Sciatic nerve (tissue), 2 donors: ENCODE results near the gene PTPRN2. TPM values are rescaled to one million over a fixed set of nuclear protein-coding genes. Genes with fewer than 3 reads are reported as not detected.

ENCODE experiments used
- ATAC-seq: fragments of 200-7000 bp; cut with Tn5 transposase; one replicate; pipeline ENCODE4 v1.9.1; 2020; ENCODE audit warnings: mild to moderate bottlenecking, moderate library complexity
- DNase-seq: peaks from one replicate; pipeline ENCODE4 v3.0.0-alpha.2; 2020; ENCODE audit warnings: low spot score
- intact Hi-C: fragments of 100-400 bp; cut with DNase I; formaldehyde crosslinking; loops from one replicate; pipeline ENCODE4 v1.14.2; 2022
- total RNA-seq: library from RNA; stranded (reverse); fragmentation: NEBNext Ultra II Directional; extraction: Animal tissue kit (Norgen Biotek cat#: 25700); gene quantifications from one replicate; pipeline ENCODE4 v1.2.1, GENCODE V29; 2021
- donor health status: DM: no; HTN: no; CAD: no.
- donor health status: DM: no; HTN: no; CAD: no.

Gene PTPRN2
- total RNA-seq, 1 donor from 2014 or later: 12.7 TPM

DNA sequence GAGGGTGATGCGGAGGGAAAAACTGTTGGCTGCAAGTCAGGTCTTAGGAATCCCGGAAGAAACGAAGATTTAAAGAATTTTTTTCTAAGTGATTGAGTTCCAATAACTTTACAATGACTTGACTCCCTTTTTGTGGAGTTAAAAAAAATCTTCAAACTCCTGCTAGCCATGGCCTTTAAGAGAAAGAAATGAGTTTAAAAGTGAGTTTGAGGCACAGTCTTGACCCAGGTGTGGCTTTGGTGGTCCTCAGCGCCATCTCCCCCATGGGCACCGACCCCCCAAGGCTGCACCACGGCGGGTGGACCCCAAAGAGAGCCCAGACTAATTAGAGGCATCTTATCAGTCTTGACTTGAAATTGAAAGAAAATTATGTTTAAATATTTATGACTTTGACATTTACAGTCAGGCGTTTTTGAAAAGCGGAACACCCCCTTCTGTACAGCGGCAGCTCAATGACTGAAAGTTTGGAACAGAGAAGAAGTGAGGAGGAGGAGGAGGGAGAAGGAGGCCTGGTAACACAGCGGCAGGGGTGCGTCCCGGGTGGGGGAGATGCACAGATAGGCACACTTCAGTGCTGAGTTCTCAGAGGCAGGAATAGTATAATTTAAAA lies 901.2 kb downstream of the PTPRN2 start:
- no peak for ATAC-seq

DNA sequence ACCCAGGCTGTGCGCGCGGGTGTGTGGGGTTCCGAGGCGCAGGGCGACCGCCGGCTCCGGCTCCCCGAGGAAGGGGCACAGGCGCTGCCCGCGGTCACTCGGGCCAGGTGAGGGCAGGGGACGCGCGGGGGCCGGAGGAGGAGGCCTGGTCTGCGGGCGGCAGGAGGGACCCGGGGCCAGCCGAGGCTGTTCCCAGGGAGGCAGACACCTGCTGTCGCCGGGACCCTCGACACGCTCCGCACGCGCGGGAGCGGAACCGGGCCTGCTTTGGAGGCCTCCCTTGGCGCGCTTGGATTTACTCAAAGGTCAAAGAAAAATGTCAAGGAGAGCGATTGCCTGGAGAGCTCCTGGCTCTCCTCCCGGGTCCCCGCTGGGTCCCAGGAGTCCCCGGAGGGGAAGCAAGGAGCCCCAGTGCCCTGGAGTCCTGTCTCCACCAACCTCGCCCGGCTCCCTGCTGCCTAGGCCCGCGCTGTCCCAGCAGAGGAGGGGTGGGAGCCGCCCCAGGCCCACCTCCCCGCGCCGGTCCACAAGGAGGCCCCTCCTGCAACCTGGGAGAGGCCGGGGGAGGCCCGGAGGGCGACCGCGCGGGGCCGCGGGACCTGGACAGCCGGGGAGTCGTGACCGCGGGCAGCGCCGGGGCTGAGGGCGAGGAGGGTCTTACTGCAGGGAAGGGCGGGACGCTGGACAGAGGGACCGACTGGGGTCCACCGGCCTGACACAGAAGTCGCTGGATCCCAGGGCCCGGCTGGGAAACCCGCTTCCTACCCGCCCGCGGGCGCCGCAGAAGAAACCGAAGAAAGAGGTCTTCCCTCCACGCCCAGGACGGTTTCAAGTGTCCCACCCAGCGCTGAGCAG lies 902.0 kb downstream of the PTPRN2 start:
- peak; percentile 43 for DNase-seq
- ATAC-seq: no peak
- intact Hi-C loops: no loop called here

More for the DNA sequence above, 901.2 kb downstream of the PTPRN2 start:
- intact Hi-C loops: no loop called here
- no peak for DNase-seq

DNA sequence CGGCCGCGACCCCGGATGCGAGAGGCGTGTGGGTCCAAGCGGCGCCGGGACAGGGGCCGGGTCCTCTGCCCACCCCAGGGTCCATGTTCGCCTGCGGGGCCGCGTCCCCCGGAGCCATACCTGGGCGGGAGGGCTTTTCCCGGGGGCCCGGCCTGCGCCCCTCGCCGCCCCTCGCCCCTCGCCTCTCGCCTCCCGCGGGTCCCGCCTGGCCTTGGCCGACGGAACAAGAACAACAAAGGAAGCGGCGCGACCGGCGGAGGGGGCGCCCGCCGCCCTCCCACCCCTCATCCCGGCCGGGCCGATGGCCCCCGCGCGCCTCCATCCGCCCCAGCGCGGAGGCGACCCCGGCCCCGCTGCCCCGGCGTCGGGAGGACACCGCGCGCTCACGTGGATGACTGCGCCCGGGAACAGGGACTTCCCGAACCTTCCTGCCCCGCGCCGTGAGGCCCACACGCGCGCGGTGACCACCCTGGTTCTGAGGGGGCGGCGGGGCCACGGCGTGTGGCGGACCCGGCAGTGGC lies 902.7 kb downstream of the PTPRN2 start:
- DNase-seq (no peak), ATAC-seq (no peak)
- intact Hi-C loops: no loop called here

DNA sequence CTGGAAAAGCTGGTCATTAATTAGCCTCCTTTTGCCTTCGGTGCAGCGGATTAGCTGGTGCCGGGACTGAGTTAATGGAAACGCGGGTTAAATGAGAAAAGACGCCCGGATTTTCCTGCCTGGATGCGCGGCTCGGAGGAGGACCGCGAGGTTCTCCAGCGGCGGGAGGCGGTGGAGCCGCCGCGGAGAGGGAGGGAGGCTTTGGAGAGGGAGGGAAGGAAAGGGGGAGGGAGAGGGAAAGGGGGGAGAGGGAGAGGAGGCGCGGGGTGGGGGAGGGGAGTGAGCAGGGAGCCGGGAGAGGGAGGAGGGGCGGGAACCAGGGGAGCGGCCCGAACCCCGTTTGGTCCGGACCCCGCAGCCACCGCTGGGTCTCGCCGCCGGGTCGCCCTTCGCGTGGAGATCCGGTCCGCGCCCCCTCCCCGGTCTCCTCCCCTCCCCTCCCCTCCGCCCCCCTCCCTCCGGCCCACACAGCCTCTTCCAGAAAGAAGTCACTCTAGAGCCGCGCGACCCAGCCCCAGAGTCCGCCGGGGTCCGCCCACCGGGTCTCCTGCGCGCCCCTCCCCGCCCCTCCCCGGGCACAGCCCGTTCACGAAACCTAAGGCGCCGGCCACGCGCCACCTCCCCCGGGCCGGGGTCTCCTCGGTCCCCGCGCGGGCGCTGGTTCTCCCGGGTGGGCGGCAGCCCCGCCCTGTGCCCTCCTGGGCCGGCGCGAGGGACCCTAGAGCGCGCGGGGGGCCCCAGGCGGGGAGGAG lies 903.3 kb downstream of the PTPRN2 start:
- ATAC-seq (peak; percentile 49), DNase-seq (no peak)
- intact Hi-C loops: no loop called here

DNA sequence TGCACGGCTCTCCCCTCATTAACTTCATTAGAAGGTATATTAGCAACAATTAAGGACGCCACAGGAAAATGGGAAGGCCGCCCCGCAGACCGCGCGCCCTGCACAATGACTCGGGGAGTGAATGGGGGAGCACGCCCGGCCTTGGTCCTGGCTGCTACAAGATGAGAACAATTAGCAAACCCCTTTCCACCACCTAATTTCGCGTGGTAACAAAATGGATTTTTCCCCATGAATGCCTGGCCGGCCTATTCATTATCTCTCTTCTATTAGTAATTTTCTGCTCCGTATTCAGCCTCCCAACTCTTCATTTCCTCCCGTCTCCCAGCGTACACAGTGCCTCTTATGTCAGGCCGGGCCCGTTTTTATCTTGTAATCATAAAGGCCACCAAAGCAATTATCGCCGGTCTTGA lies 903.9 kb downstream of the PTPRN2 start:
- ATAC-seq (no peak), DNase-seq (peak; percentile 50)
- intact Hi-C loops: no loop called here

DNA sequence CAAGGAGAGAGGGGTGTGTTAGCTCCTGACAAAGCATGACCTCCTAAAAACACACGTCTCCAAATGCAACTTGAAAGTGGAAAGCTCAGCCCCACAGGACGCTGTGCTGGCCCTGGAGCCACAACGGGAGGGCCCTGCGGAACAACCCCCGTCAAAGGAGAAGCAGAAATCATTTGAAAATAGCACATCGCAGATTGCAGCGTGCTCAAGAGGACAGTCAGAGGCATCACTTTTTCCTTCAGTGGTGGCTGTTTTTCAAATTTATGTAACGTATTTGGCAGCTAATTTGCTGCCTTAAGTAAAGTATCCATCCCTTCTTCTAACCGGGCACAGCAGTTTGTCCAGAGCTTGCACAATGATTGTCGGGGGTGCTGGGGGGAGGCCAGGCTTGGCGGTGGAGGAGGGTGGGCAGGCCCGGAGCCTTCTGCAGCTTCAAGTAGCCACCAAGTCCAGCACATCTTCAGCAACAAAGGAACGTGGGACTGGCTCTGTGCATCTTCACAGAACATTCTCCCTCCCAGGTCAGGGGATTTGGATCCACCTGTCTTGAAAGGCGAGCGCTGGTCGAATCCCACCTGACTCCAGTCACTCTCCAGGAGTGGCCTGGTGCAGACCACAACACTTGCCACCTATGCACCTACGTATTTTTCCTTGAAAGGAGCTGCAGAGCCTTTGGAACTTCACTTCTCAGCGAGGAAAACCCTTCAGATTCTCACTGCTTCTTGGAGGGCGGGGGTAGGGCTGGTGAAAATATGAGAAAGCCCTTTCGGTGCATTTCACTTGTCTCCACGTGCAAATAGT lies 904.5 kb downstream of the PTPRN2 start:
- intact Hi-C loops: no loop called here
- DNase-seq (no peak), ATAC-seq (no peak)

DNA sequence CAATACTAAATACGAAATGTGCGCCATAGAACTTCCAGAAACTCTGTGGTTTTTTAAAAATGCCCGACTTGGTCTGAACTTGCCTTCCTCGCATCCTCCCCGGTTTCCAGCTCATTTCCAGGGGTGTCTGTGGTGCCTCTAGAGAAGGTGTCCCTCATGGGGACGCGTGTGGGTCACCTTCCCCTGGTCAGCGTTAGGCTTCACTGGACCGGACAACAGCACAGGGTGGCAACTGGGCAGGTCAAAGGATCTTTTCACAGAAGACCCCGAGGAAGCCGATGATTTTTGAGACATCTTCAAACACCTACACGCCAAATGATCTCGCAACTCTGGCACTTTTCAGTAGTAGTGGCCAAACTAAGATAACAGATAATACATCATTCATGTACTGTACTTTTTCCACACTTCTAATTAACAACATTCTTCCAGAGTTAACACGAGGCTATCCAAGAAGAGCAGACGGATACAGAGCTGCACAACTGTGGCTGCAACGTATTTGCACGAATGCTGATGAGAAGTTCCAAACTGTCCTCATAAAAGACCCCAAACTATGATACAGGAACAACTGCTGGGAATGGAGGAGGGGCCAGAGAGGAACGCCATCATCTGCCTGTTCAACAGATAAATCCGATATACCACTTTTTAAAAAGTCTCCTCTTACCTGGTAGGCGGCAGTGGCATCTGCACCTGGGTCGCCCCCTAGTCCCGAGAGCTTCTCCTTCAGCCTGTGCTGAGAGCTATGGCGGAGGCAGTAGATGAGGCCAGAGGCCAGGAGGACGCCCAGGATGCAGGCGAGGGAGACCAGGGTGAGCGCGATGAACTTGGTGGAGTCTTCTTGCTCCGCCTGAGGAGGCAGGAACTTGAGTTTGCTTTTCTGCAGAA lies 905.3 kb downstream of the PTPRN2 start:
- DNase-seq (no peak), ATAC-seq (no peak)
- intact Hi-C loops: no loop called here

DNA sequence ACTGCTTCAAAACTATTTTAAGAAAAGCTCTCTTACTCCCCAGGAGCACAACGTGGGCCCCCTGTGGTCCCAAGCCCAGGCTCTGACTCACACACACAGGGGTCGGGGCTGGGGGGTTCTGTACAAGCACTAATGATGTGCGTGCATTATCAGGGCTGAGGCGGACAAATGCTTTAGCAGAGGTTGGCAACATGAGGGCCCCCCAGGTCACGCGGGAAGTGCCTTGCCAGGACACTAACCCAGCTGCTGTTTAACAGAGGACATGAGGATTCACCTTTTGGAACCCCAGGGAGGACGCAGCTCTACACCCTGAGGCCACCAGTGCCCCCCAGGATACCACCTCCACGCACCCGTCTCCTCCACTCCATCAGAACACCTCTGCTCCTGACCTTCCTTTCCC lies 908.0 kb downstream of the PTPRN2 start:
- no peak for ATAC-seq
- intact Hi-C loops: no loop called here
- no peak for DNase-seq

DNA sequence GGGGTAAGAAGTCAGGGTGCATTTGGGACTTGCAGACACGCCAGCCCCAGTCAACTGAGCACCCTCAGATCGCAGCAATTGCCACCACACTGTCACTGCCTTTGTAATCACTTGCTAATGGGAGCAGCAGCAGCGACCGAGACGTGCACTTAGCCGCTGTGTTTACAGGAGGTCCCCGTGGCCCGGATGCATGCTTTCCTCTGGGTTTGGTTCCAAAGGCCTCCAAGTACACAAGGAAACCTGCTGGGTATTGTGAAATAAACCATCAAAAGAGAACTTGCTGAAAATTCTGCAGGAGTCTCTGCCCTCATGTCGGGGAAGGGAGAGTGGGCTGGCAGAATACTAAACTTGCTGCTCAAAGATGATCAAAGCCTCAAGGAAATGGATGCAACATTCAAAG lies 909.1 kb downstream of the PTPRN2 start:
- intact Hi-C loops: no loop called here
- DNase-seq: no peak
- ATAC-seq: no peak

DNA sequence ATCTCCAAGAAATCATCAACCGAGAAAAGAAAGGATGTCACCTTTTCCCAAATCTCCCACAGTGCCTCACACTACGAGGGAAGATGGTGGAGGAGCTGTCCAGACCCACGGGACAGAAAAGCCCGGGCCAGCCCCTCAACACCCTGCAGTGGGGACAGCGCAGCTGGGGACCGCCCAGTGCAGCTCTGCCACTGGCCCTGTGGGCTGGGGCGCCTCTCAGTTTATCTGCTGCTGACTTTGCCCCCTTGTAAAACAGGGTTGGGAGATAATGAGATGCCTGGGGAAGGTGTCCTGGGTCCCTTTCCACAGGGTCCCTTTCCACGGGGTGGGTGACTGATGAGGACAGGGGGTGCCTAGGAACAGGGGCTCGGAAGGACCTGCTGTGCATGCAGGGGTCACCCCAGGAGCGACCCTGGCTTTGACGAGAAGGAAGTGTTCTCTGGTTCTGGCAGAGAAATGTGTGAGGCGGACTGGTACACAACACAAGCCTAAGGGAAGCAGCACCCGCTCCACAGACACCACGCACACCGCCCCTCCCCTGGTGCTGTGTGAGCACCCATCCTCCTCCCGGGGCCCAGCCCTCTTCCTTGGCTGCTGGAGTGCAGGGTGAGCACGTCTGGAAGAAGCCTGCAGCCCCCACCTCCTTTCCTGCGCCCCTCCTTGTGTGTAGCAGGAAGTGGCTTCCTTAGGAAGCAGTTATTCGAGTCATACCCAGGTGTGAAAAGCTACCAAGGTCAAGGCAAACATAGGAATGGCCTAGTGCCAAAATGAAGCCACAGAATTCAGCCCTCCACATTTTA lies 911.0 kb downstream of the PTPRN2 start:
- DNase-seq (no peak), ATAC-seq (no peak)
- intact Hi-C loops: no loop called here

DNA sequence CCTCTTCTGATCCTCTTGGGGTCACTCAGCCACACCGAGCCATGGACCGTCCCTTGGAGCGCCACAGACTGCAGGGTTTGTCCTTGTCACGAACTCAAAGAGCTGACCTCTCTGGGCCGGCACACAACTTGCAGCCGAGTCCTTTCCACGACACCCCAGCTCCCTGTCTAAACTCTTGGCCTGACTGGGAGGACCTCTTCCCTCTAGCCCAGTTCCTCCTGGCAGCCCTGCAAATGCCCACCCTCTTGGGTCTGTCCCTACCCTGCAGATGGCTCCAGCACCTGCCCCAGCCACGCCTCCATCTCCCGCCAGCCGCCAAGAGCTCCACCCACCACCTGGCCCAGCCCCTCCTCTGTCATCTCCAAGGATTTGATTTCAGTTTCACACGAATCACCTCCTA lies 911.6 kb downstream of the PTPRN2 start:
- intact Hi-C loops: no loop called here
- DNase-seq: no peak
- no peak for ATAC-seq

DNA sequence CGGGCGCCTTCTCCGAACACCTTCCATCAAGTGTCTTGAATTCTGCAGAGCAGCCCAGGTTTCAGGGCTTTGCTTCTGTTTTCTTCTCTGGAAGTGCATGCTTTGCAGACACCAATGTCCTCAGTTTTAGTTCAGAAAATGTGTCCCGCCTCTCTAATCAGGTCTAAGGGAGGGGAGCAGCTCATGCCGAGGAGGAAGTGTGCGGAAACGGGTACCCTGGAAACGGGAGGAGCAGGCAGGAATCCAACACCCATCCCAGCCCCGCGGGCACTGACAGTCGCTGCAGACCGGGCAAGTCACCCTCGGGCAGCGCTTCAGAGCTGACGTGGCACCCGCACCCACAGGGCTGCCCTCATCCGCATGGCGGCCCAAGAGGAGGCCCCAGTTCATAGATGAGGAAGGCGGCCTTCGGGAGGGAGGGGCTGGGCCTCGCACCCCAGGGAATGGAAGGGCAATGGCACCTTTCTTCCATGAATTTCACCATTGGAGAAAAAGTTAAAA lies 912.1 kb downstream of the PTPRN2 start:
- ATAC-seq (no peak), DNase-seq (no peak)
- intact Hi-C loops: no loop called here

DNA sequence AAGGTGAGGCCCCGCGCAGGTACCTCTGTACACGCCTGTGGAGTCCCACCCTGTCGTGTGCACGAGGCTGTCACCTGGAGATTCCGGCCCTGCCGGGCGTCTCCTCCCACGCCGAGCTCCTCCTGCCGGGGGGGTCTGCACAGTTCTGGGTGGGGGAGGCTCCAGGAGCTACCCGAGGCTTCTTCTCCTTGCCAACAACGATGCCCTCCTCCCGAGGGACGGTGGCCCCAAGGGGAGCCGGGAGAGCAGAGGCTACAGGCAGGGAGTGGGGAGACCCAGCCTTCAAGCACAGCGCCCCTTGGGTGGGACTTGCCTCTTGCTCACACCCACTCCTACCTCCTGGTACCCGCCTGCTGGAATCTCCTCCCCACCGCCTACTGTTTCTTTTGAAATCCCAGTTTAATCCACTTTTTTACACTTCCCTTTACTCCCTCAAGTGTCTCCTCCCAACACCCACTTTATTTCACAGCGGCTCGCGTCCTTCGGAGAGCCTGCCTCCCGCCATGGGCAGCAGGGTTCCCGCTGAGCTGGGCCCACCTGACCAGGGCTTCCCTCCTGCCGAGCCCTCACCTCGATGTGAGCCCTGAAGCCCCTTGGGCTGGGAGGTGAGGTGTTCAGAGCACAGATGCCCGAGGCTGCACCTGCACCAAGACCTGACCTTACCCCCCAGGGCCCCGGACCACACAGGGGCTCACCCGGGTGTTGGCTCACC lies 912.8 kb downstream of the PTPRN2 start:
- ATAC-seq: no peak
- DNase-seq: peak; percentile 32
- intact Hi-C loops: no loop called here

DNA sequence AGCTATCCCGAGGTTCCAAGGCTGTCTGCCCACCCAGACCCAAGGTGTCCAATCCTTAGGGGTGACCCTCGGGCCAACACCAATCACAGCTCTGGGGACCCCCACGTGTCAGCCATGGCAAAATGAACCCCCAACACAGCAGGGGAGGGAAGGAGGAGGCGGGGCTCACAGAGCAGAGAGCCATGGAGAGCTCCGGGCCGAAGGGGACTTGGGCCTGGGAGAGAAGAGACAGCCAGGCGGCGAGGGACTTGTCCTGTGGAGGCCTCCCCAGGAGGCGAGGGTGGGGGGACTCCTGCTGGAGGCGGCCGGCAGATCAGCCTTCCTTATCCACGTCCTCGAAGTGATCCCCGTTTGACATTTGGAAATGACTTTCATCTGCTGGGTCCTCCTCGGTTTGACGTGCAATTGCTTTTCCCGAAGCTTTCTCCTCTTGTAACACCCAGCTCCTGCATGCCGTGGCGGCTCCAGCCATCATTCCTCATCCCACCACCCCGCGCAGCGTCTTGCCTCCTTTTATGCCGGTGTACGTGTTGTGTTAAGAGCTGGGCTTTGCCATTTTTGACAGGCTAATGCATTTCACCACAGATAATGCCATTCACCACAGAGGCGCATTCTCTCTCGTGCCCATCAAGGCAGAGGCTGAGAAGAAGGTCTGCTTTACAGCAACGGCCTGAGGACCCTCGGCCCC lies 913.5 kb downstream of the PTPRN2 start:
- ATAC-seq (no peak), DNase-seq (no peak)
- intact Hi-C loops: no loop called here

DNA sequence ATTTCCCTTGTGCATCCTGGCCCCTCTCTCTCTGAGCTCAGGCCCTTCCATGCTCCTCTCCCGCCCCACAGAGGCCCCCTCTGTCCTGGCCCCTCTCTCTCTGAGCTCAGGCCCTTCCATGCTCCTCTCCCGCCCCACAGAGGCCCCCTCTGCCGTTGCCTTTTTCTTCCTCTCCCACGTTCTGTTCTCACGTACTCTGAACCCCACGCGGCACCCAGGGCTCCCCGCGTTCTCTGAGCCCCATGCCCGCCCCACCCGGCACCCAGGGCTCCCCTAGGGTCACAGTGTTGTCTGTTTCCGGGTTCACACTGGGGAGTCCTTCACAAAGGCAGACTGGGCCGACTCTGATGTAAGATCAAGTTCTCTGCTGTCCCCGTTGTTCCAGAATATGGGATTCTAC lies 914.0 kb downstream of the PTPRN2 start:
- DNase-seq (no peak), ATAC-seq (no peak)
- intact Hi-C loops: no loop called here
